ENCODE results near the gene SULF2. TPM values are rescaled to one million over a fixed set of nuclear protein-coding genes. Genes with fewer than 3 reads are reported as not detected.

The SULF2 gene
- total RNA-seq, 1 donor: 74.7 TPM

DNA sequence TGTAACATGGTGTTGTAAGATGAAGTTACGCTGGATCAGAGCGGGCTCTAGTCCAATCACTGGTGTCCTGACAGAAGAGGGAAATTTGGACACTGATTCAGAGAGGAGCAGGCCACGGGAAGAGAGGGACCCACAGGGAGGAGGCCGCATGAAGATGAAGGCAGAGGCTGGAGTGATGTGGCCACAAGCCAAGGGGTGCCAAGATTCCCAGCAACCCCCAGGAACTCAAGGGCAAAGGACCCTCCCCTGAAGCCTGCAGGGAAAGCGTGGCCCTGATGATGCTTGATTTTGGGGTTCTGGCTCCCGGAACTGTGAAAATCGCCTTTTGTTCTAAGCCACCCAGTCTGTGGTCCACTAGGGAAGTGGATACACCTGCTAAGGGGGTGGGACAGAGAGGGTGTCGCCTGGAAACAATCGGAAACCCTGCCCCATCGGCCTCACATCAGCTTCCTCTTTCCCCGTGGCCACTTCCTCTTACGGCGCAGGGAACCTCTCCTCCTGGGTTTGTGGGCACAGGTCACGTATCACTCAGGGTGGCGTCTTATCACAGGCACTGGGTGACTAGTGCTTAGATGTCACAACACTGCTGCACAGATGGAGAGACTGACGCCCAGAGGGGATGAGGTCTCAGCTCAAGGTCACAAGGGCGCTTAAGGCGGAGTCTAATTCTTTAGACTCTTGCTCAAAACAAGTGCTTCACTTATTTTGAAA, 58.0 kb downstream of the SULF2 start:
- Histone ChIP-seq H3K27me3 (ENCODE audit: insufficient read depth, low read length) (no peaks in the 10 kb centered on the region), H3K4me1 (ENCODE audit: insufficient read depth, low read length) (peaks cover 60% of the 10 kb centered on the region), H3K9me3 (ENCODE audit: low read depth, low read length) (no peaks in the 10 kb centered on the region), H3K4me3 (ENCODE audit: low read length) (no peak overlapping the region)

DNA sequence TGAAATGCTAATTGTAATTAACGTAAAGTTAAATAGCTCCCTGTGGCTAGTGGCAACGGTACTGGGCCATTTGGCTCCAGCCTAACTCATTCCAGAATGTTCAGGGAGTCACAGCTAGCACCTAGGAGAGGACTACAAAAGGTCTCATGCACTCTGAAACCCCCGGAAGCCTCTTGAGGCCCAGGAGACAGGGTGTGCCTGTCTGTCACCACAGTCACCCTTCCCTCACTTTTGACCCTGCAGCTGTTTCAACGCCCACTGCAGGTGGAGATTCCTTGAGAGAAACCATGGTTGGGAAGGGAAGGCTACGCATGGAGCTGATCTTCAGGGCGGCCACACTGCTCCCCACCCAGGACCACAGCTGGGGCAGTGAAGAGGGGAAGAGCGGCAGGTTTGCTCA, 58.6 kb downstream of the SULF2 start:
- H3K4me1 ChIP-seq (ENCODE audit: insufficient read depth, low read length): peaks cover 58% of the 10 kb centered on the region
- H3K27me3 ChIP-seq (ENCODE audit: insufficient read depth, low read length): no peaks in the 10 kb centered on the region
- H3K9me3 ChIP-seq (ENCODE audit: low read depth, low read length): no peaks in the 10 kb centered on the region
- no peak overlapping the region for H3K4me3 ChIP-seq (ENCODE audit: low read length)

DNA sequence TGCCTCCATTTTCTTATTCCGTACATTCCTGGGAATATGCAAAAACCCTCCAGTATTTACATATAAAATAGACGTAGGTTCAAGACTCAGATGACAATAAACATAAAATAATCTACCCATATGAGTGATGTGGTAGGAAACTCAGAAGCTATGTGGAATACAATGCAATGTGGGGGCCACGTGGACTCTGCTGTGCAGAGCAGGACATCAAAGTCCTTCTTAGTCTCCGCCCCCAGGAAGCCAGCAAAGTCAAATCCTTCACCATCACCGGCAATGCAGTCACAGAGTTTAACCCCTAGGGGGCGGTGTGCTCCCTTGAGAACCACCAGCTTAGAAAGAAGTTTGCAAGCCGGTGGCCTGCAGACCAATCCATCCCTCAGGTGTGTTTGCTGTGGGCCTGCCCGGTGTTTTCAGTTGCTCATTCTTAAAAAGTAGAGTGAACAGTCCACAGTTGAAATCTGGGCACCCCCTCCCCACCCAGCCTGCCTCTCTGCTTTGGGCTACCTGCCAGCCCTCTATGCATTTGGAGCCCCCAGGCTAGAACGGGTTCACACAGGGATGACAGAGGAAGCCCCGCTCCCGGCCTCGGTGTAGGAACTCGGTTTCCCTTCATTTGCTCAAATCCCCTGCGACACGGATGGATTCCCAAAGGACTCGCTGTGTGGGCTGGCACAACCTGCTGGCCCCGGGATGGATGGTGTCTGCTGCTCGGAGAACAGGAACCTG, 59.9 kb downstream of the SULF2 start:
- H3K4me1 ChIP-seq (ENCODE audit: insufficient read depth, low read length): peaks cover 52% of the 10 kb centered on the region
- H3K27me3 ChIP-seq (ENCODE audit: insufficient read depth, low read length): no peaks in the 10 kb centered on the region
- no peak overlapping the region for H3K4me3 ChIP-seq (ENCODE audit: low read length)

DNA sequence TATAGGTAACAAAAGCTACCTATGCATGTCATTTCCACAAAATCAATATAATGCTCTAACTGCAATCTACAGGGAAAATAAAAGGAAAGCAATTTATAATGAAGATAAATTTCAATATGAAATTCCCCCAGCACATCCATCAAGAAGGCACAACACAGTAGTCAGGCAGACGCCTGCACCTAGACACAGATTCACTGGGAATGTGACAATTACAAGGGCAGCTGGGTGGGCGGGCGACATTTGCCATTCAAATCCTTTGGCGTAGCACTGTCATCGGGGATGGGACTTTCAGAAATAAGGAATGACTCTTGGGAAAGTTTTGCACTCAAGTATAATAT, 60.4 kb downstream of the SULF2 start:
- H3K4me3 ChIP-seq (ENCODE audit: low read length): no peak overlapping the region
- H3K9me3 ChIP-seq (ENCODE audit: low read depth, low read length): no peaks in the 10 kb centered on the region
- H3K4me1 ChIP-seq (ENCODE audit: insufficient read depth, low read length): peaks cover 48% of the 10 kb centered on the region
- H3K27me3 ChIP-seq (ENCODE audit: insufficient read depth, low read length): no peaks in the 10 kb centered on the region

More for the DNA sequence above, 59.9 kb downstream of the SULF2 start:
- no peaks in the 10 kb centered on the region for H3K9me3 ChIP-seq (ENCODE audit: low read depth, low read length)

DNA sequence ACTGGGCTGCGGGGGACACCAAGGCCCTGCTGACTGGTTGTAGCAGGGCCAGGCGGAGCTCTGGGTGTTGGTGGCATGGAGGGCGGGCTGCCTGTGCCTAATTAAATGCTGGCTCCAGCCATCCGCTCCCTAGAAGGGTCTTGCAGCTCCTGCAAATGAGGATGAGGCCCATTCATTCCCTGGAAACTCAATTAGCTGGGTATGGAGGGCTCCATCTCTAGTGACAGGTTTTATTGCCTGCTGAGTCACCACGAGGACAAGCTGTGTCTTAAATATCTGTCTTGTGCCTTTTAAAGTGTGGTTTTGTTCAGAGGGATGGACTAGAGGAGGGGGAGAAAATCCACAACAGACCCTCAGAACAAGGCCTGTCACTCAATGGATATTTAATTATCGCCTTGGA, 60.9 kb downstream of the SULF2 start:
- Histone ChIP-seq H3K9me3 (ENCODE audit: low read depth, low read length) (no peaks in the 10 kb centered on the region), H3K4me1 (ENCODE audit: insufficient read depth, low read length) (peaks cover 43% of the 10 kb centered on the region), H3K4me3 (ENCODE audit: low read length) (no peak overlapping the region), H3K27me3 (ENCODE audit: insufficient read depth, low read length) (no peaks in the 10 kb centered on the region)

DNA sequence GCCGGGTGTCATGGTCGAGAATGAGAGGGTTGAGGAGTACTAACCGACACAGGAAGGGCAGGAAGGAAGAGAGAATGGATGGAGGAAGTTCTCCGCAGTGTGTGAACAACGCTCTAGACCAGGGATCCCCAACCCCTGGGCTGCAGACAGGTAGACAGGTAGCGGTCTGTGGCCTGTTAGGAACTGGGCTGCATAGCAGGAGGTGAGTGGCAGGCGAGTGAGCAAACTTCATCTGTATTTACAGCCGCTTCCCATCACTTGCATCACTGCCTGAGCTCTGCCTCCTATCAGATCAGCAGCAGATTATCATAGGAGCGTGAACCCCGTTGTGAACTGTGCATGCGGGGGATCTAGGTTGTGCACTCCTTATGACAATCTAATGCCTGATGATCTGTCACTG, 62.0 kb downstream of the SULF2 start:
- Histone ChIP-seq H3K27me3 (ENCODE audit: insufficient read depth, low read length) (no peaks in the 10 kb centered on the region), H3K4me3 (ENCODE audit: low read length) (no peak overlapping the region), H3K9me3 (ENCODE audit: low read depth, low read length) (no peaks in the 10 kb centered on the region), H3K4me1 (ENCODE audit: insufficient read depth, low read length) (peaks cover 32% of the 10 kb centered on the region)

DNA sequence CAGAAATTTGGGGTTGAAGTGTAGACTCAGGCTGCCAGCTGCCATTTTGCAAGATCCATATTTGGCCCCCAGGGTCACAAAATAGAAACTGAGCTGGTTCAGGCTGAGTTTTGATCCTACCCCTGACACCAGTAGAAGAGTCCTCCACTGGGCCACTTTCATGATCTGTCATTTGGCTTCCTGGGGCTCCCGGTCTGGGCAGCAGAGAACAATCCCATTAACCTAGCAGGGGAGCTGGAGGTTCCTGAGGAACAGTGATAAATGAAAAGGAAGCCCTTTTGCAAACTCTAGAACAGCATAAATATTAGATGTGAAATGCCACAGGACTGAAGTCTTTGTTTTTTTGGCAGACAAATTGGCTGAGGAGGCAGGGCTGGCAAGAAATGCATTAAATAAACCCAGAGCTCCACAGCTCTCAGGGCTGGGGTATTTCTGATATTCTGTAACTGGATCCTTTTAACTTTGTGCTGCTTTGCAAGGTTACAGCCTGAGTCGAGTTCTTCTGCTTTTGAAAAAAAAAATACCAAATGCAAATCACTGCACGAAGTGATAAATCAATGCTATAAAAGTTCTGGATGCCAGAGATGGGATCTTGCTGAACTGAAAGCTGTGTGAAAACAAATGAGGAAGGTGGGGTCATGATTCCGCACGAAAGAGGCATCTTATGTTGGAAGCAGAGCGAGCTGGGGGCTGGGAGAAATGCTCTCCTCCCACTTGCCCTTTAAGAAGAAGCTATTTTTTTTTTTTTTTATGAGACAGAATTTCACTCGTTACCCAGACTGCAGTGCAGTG, 64.4 kb downstream of the SULF2 start:
- Histone ChIP-seq H3K4me1 (ENCODE audit: insufficient read depth, low read length) (peaks cover 8% of the 10 kb centered on the region), H3K9me3 (ENCODE audit: low read depth, low read length) (no peaks in the 10 kb centered on the region), H3K4me3 (ENCODE audit: low read length) (no peak overlapping the region), H3K27me3 (ENCODE audit: insufficient read depth, low read length) (no peaks in the 10 kb centered on the region)

DNA sequence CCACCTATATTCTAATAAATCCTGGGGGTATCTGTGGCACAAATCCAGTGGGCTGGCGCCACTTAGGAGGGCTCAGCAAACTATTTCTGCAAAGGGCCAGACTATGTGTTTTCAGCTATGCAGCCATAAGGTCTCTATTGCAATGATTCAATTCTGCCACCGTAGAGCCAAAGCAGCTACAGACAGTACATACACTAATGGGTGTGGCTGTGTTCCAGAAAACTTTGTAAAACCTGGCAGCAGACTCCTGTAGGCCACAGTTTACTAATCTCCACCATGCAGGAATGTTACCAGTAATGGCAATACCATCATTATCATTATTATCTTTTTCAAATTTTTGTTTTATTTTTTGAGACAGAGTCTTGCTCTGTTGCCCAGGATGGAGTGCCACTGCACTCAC, 65.7 kb downstream of the SULF2 start:
- no peaks in the 10 kb centered on the region for H3K27me3 ChIP-seq (ENCODE audit: insufficient read depth, low read length)
- no peaks in the 10 kb centered on the region for H3K4me1 ChIP-seq (ENCODE audit: insufficient read depth, low read length)
- no peak overlapping the region for H3K4me3 ChIP-seq (ENCODE audit: low read length)
- no peaks in the 10 kb centered on the region for H3K9me3 ChIP-seq (ENCODE audit: low read depth, low read length)

DNA sequence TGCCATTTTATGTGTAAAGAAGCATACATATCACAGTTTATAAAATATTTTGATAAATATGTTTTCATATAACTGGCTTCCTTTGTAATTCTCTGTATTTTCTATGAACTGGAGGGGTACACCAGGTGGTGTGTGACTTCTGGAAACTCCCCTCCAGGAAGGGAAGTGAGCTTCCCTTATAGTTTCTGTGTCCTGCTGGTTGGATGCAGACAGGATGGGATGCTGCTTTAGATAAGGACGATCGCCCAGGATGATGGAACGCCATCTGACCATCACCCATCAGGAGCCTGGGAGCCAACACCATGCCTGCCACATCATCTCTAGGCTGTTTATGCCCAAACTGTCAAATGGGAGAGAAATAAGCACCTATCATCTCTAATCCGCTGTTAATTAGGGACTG, 66.1 kb downstream of the SULF2 start:
- no peaks in the 10 kb centered on the region for H3K4me1 ChIP-seq (ENCODE audit: insufficient read depth, low read length)
- H3K9me3 ChIP-seq (ENCODE audit: low read depth, low read length): no peaks in the 10 kb centered on the region
- no peaks in the 10 kb centered on the region for H3K27me3 ChIP-seq (ENCODE audit: insufficient read depth, low read length)
- no peak overlapping the region for H3K4me3 ChIP-seq (ENCODE audit: low read length)

DNA sequence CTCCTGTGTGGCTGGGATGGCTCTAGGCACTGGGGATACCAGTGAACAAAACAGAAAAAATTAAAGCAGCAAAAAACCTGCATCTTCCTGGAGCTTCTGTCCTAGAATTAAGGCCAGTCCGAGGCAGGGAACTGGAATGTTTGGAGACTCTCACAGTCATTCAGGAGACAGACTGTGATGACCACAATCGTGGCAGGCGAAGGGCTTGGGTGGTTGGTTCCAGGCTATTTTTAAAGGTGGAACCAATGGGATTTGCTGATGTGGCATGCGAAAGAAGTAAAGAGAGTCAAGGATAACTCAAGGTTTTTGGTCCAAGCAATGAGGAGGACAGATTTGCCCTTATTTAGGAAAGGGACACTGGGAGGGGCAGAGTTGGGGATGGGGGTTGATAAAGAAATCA, 66.9 kb downstream of the SULF2 start:
- no peaks in the 10 kb centered on the region for H3K27me3 ChIP-seq (ENCODE audit: insufficient read depth, low read length)
- H3K4me1 ChIP-seq (ENCODE audit: insufficient read depth, low read length): no peaks in the 10 kb centered on the region
- H3K4me3 ChIP-seq (ENCODE audit: low read length): no peak overlapping the region
- no peaks in the 10 kb centered on the region for H3K9me3 ChIP-seq (ENCODE audit: low read depth, low read length)

DNA sequence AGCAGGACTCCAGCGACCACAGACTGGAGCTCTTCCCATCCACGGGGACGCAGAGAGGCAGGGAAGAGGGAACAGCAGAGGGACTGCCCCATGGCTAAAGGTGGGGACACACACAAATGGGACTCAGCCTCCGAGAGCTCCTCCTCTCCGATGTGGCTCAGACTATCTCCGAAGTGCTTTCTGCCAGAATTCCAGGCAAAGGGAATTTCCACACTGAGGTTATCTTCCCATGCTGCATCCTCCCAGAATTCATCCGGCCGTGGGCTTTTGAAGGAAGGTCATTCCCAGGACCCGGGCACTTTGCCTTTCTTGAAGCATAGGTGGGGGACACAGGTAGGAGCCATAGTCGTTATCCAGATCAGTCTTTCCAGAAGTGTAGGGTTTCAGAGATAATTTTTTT, 67.9 kb downstream of the SULF2 start:
- no peaks in the 10 kb centered on the region for H3K27me3 ChIP-seq (ENCODE audit: insufficient read depth, low read length)
- no peaks in the 10 kb centered on the region for H3K9me3 ChIP-seq (ENCODE audit: low read depth, low read length)
- no peaks in the 10 kb centered on the region for H3K4me1 ChIP-seq (ENCODE audit: insufficient read depth, low read length)
- no peak overlapping the region for H3K4me3 ChIP-seq (ENCODE audit: low read length)

DNA sequence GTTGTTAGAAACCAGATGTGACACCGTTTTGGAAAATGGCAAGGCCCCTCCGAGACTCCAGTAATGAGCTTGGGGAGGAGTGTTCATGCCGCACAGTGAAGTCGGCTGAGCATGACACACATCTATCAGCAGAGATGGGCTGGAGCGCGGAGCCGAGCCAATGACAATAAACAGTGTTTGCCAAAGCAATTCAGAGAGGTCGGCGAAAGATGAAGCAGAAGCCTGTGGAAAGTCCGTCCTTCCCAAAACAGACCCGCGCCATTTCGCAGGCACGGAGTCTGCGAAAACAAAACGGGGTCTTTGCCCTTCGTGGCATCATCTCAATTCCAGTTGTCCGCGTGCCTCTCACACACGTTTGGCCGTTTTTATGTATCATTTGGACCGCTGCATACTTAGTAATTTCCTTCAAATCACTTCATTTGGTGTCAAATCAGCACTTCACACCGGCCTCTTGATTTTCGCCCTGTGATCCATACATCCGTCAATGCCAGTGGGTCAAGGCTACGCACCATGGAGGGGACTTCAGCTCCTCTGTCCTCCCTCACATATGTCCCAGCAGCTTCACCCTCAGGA, 71.3 kb downstream of the SULF2 start:
- Histone ChIP-seq H3K4me3 (ENCODE audit: low read length) (no peak overlapping the region), H3K4me1 (ENCODE audit: insufficient read depth, low read length) (no peaks in the 10 kb centered on the region), H3K9me3 (ENCODE audit: low read depth, low read length) (no peaks in the 10 kb centered on the region), H3K27me3 (ENCODE audit: insufficient read depth, low read length) (no peaks in the 10 kb centered on the region)

DNA sequence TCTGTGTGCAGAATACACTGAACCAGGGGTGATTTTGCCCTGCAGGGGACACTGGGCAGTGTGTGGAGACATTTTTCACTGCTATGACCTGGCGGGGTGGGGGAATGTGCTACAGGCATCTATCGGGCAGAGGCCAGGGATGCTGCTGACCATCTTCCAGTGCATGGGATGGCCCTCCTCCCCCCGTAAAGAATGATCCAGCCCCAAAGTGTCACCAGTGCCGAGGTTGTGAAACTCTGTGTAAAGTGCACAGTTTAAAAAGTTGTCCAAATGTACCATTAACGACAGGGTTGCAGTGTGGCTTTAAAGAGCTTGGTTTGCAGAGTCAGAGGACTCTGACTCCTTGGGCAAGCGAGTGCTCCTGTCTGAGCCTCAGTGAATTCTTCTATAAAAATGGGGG, 72.1 kb downstream of the SULF2 start:
- Histone ChIP-seq H3K4me3 (ENCODE audit: low read length) (no peak overlapping the region), H3K27me3 (ENCODE audit: insufficient read depth, low read length) (no peaks in the 10 kb centered on the region), H3K4me1 (ENCODE audit: insufficient read depth, low read length) (no peaks in the 10 kb centered on the region), H3K9me3 (ENCODE audit: low read depth, low read length) (no peaks in the 10 kb centered on the region)

DNA sequence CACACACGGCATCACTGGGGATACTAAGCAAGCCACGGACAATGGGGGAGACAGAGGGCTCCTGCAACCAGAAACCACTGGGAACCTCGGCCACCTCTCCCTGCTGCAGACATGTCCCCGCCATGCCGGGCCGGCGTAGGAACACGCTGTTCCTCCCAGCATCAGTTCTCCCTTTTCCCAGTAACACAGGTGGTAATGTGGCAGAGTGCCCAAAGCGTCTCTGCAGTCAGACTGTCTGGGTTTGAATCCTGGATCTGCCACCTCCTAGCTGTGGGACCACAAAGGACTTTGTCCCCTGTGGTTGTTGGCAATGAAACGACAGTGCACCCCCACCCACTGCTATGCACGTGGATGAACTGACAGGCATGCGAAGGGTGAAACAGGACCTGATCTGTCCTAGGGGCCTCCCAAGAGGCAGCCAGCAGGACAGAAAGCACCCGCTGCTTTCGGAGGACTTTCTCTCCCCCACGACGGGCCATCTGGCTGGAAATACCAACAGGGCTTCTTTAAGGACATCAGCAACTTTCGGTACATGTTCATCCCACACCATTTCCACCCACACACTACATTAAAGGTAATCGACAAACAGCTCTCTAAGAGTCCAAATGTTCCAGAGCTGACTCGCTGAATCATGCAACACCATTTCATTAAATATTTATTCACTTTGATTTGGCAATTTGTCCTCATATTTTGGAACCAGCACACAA, 74.1 kb downstream of the SULF2 start:
- Histone ChIP-seq H3K9me3 (ENCODE audit: low read depth, low read length) (no peaks in the 10 kb centered on the region), H3K4me1 (ENCODE audit: insufficient read depth, low read length) (no peaks in the 10 kb centered on the region), H3K4me3 (ENCODE audit: low read length) (no peak overlapping the region), H3K27me3 (ENCODE audit: insufficient read depth, low read length) (no peaks in the 10 kb centered on the region)

DNA sequence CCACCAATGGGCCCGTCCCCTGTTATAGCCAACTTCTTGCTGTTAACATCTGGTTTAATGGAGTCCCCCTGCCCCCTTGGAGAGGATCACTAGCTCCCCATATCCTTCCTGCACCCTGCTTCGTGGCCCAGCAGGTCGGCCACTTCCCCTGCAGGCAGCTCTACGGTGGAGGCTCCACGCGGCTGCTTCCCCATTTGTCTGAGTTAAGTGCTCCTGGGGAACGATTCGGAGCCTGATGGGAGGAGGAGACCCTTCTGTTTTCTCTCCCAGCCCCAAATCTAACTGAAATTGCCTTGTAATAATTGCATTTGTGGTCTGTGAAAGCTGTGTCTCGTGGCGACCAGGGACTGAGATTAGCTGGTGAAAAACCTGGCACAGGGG, 74.6 kb downstream of the SULF2 start:
- no peaks in the 10 kb centered on the region for H3K27me3 ChIP-seq (ENCODE audit: insufficient read depth, low read length)
- no peak overlapping the region for H3K4me3 ChIP-seq (ENCODE audit: low read length)
- H3K9me3 ChIP-seq (ENCODE audit: low read depth, low read length): no peaks in the 10 kb centered on the region
- H3K4me1 ChIP-seq (ENCODE audit: insufficient read depth, low read length): no peaks in the 10 kb centered on the region

All from mononuclear cell (primary cell).